GM12878 (cell line): Measurements from ENCODE around the gene HUS1. TPM values are rescaled to one million over a fixed set of nuclear protein-coding genes. Genes with fewer than 3 reads are reported as not detected.
"Not testable (repeated sequence)": the region's sequence is repeated elsewhere in the genome, so short reads cannot be mapped to it uniquely, and the experiment has no call there.

Experiments
- ATAC-seq: fragments of 200-7000 bp; cut with Tn5 transposase; 3 replicates; pipeline ENCODE4 v1.9.1; 2020; ENCODE audit warnings: mild to moderate bottlenecking, moderate library complexity
- BruUV-seq: library from RNA; stranded (reverse); fragments of 400-500 nt; replicated peaks from 2 replicates; lab custom pipeline; 2021; lab: Mats Ljungman, UMichigan
- CTCF ChIA-PET: fragments of 300-600 bp; sonication (Branson Sonifier 250); formaldehyde crosslinking; extraction: SDS; loops from one replicate; lab custom pipeline; 2021; ENCODE audit warnings: inconsistent platforms; lab: Yijun Ruan, JAX
- POLR2A ChIA-PET: fragments of 350-600 bp; formaldehyde crosslinking; extraction: SDS; loops from one replicate; lab custom pipeline; 2021; ENCODE audit warnings: inconsistent platforms; lab: Charles Lee
- RAD21 ChIA-PET: fragments of 300-600 bp; sonication (Branson Sonifier 250); formaldehyde crosslinking; loops from one replicate; lab custom pipeline; 2023; ENCODE audit warnings: antibody characterized with exemption; ENCODE audit not compliant: unreplicated experiment; lab: Charles Lee
- SMC1A ChIA-PET: fragments of 300-600 bp; sonication (Branson Sonifier 250); formaldehyde crosslinking; loops from one replicate; lab custom pipeline; 2023; ENCODE audit not compliant: unreplicated experiment, uncharacterized antibody; lab: Charles Lee
- DNase-seq: peaks from one replicate; pipeline ENCODE4 v3.0.0-alpha.2; 2011; ENCODE audit warnings: low read depth, low spot score
- FAIRE-seq: peaks from 3 replicates; lab custom pipeline; 2011; peaks lifted over from hg19 to GRCh38; lab: Jason Lieb, UNC
- H2AFZ ChIP-seq: 2 replicates; pipeline ENCODE4 v1.6.0; 2011; ENCODE audit warnings: low read depth, low read length, control low read depth; ENCODE audit not compliant: control insufficient read depth
- H3K27ac ChIP-seq: 2 replicates; pipeline ENCODE4 v1.5.1; 2011; ENCODE audit warnings: control low read depth; ENCODE audit not compliant: control insufficient read depth, insufficient read depth
- H3K27me3 ChIP-seq, 2 experiments: replicated peaks in 1 of 2; 2 replicates each; pipeline versions ENCODE4 v1.6.0 to v1.6.1; 2011; ENCODE audit warnings: low read length in 1 of 2; ENCODE audit not compliant: control insufficient read depth in 2 of 2, insufficient read depth in 2 of 2
- H3K36me3 ChIP-seq, 2 experiments: 2 replicates each; pipeline ENCODE4 v1.5.1; 2011; ENCODE audit warnings: low read length in 1 of 2; ENCODE audit not compliant: control insufficient read depth in 2 of 2, insufficient read depth in 2 of 2
- H3K4me1 ChIP-seq: 2 replicates; pipeline ENCODE4 v1.6.1; 2011; ENCODE audit warnings: mild to moderate bottlenecking, low read length, moderate library complexity, mixed read lengths; ENCODE audit not compliant: control insufficient read depth, insufficient read depth
- H3K4me2 ChIP-seq: 2 replicates; pipeline ENCODE4 v1.6.0; 2011; ENCODE audit warnings: control low read depth; ENCODE audit not compliant: control insufficient read depth, insufficient read depth
- H3K4me3 ChIP-seq: fragments of 200-600 bp; sonication (generic); 2 replicates; pipeline ENCODE4 v1.5.1; 2016
- H3K79me2 ChIP-seq: 2 replicates; pipeline ENCODE4 v1.6.0; 2011; ENCODE audit warnings: low read length; ENCODE audit not compliant: control insufficient read depth, insufficient read depth
- H3K9ac ChIP-seq: 2 replicates; pipeline ENCODE4 v1.8.0; 2011; ENCODE audit warnings: low read length, control low read depth, mixed read lengths; ENCODE audit not compliant: control insufficient read depth, insufficient read depth
- H3K9me3 ChIP-seq: replicated peaks from 3 replicates; pipeline ENCODE4 v1.5.1; 2011; ENCODE audit warnings: mild to moderate bottlenecking, low read length; ENCODE audit not compliant: control insufficient read depth, insufficient read depth
- H4K20me1 ChIP-seq: 2 replicates; pipeline ENCODE4 v1.6.0; 2011; ENCODE audit not compliant: control insufficient read depth, insufficient read depth
- CBX3 ChIP-seq: fragments of 200-600 bp; sonication (generic); IDR thresholded peaks from 2 replicates; pipeline ENCODE4 v1.6.1; 2016; ENCODE audit warnings: low read depth, borderline replicate concordance
- CREM ChIP-seq: IDR thresholded peaks from 2 replicates; pipeline ENCODE4 v1.6.1; 2014; ENCODE audit warnings: antibody characterized with exemption, low read depth
- EED ChIP-seq: sonication (generic); IDR thresholded peaks from 2 replicates; pipeline ENCODE4 v1.6.1; 2016; ENCODE audit warnings: antibody characterized with exemption, low read depth
- MXI1 ChIP-seq: fragments of 150-350 bp; IDR thresholded peaks from 2 replicates; pipeline ENCODE4 v1.6.1; 2011; ENCODE audit warnings: low read depth, mild to moderate bottlenecking, inconsistent platforms, low read length, improper control_type of control experiment
- NR2C1 ChIP-seq: fragments of 450-650 bp; IDR thresholded peaks from 2 replicates; pipeline ENCODE4 v1.6.1; 2017; ENCODE audit warnings: antibody characterized with exemption, mild to moderate bottlenecking, moderate library complexity
- USF1 ChIP-seq: IDR thresholded peaks from 2 replicates; pipeline ENCODE4 v1.6.1; 2011; ENCODE audit warnings: borderline replicate concordance, low read depth, mild to moderate bottlenecking, moderate library complexity, mixed read lengths, low read length; ENCODE audit not compliant: insufficient read depth; ENCODE audit errors: extremely low read length
- WGBS: methylation state at CpG from one replicate; pipeline ENCODE4 v1.1.6; 2016; ENCODE audit warnings: low lambda C conversion rate; ENCODE audit not compliant: insufficient replicate concordance, insufficient coverage; ENCODE audit errors: missing lambda C conversion rate; 5-methylcytosine and 5-hydroxymethylcytosine counted together
- in situ Hi-C: fragments of 300-500 bp; cut with MboI; formaldehyde crosslinking; loops from 9 replicates; pipeline ENCODE4 v1.14.3; 2018; ENCODE audit warnings: mixed read lengths
- intact Hi-C: fragments of 100-400 bp; cut with micrococcal nuclease; formaldehyde crosslinking; loops from one replicate; pipeline ENCODE4 v1.14.2; 2022; ENCODE audit not compliant: unreplicated experiment
- polyA plus RNA-seq, 11 experiments: library from polyadenylated mRNA; depleted of rRNA in 4 of 11; unstranded in 6 of 11; stranded (reverse) in 5 of 11; fragments of >200 nt; fragmentation: Nextera tagmentation in 4 of 11; fragmentation: Illumina TruSeq in 1 of 11; extraction: Ambion mirVana in 4 of 11; extraction: Trizol in 1 of 11; gene quantifications; 1 replicate in 1 of 11; 2 replicates in 10 of 11; pipeline versions ENCODE4 v1.2.1 to v1.2.3, GENCODE V29; 2011 to 2016; ENCODE audit warnings: inconsistent platforms in 2 of 11, missing spikeins in 2 of 11, low read depth in 1 of 11
- total RNA-seq, 4 experiments: library from RNA; depleted of rRNA in 3 of 4; stranded (reverse); fragments of >200 nt in 3 of 4; fragmentation: Illumina TruSeq in 1 of 4; extraction: Trizol in 1 of 4; gene quantifications; 2 replicates each; pipeline versions ENCODE4 v1.2.1 to v1.2.3, GENCODE V29; 2013 to 2021

The HUS1 gene
- total and polyA plus RNA-seq, 10 of the 15 experiments (the other 5 are each of a cell fraction or from before 2014, with no cell fraction given), result 10.4 to 35.5 (median 22.6) TPM

DNA sequence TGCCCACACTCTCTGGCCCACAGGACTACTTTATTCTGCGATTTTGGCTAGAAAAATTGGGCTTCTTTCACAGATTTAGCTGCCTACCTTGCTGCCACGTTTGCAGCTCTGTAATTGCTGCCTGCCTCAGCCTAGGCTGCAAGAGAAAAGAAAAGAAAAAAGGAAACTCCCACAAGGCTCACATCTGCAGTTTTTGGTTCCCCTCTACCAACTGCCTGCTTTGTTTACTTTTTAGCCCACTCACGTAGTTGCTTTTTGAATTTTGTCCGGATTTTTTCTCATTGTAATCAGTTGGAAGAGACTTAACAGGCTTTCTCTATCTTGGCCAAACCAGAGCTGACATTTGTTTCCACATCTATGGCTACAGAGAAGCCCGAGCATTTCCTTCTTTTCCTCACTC lies 25.2 kb upstream of the HUS1 start (continued):
- TF ChIP-seq EED (no peak), NR2C1 (no peak), CREM (no peak), MXI1 (no peak), CBX3 (no peak)

GRCh38 chr7:48004032-48004431 lies 24.6 kb upstream of the HUS1 start:
- POLR2A ChIA-PET, result no interaction called here
- Histone ChIP-seq H2AFZ (no peak overlapping the region), H3K36me3 (no peaks in the 10 kb centered on the region), H3K4me3 (no peak overlapping the region)
- no peak for TF ChIP-seq USF1
- TF ChIP-seq, all 136 proteins: peak for 0
- H3K27ac ChIP-seq, result no peak overlapping the region
- CTCF ChIA-PET, result interaction anchor here (1.2 kb wide), 1 partner anchor 15 kb away, joined by 3 read pairs; no protein-coding TSS in a partner anchor
- ATAC-seq (no peak), DNase-seq (no peak), FAIRE-seq (peak; percentile 7)
- H3K79me2 ChIP-seq, result no peaks in the 10 kb centered on the region
- RAD21 ChIA-PET, result interaction anchor here (1.3 kb wide), 1 partner anchor 81 kb away, joined by 4 read pairs; no protein-coding TSS in a partner anchor
- BruUV-seq, result no TSS peak
- intact Hi-C loops, result no loop called here
- no peaks in the 10 kb centered on the region for H3K27me3 ChIP-seq
- no peaks in the 10 kb centered on the region for H3K9me3 ChIP-seq
- 21% methylated on average over 2 of the region's 2 CpGs for WGBS
- no peak overlapping the region for H3K9ac ChIP-seq
- in situ Hi-C loops, result no loop called here
- H4K20me1 ChIP-seq, result no peaks in the 10 kb centered on the region
- H3K4me2 ChIP-seq, result no peak overlapping the region
- peaks cover 10% of the 10 kb centered on the region for H3K4me1 ChIP-seq
- SMC1A ChIA-PET, result interaction anchor here (1.1 kb wide), 1 partner anchor 13 kb away, joined by 4 read pairs; no protein-coding TSS in a partner anchor

- H3K27me3 ChIP-seq, H2AFZ ChIP-seq, H3K36me3 ChIP-seq, FAIRE-seq, H3K27ac ChIP-seq, POLR2A ChIA-PET, H3K4me3 ChIP-seq, H3K4me1 ChIP-seq, H3K4me2 ChIP-seq, BruUV-seq, in situ Hi-C loops, DNase-seq, ATAC-seq, H3K9ac ChIP-seq, H3K9me3 ChIP-seq, H4K20me1 ChIP-seq, intact Hi-C loops, H3K79me2 ChIP-seq: not testable (repeated sequence)
- SMC1A ChIA-PET, result interaction anchor here (0.9 to 1.3 kb wide), 3 partner anchors 55 to 110 kb away, joined by 3 to 5 read pairs (median 5); no protein-coding TSS in a partner anchor
- WGBS, result 82% methylated on average over 13 of the region's 13 CpGs
- RAD21 ChIA-PET, result interaction anchor here (1.0 kb wide), 1 partner anchor 8 kb away, joined by 3 read pairs; no protein-coding TSS in a partner anchor
- CTCF ChIA-PET, result interaction anchor here (0.6 to 1.1 kb wide), 3 partner anchors 8 to 1925 kb away, joined by 3 to 4 read pairs (median 3); no protein-coding TSS in a partner anchor
Observed at GRCh38 chr7:48000164-48000563, 20.7 kb upstream of the HUS1 start.
